ENCODE data around the gene TBC1D20. TPM values are rescaled to one million over a fixed set of nuclear protein-coding genes. Genes with fewer than 3 reads are reported as not detected.
"Not testable (repeated sequence)": the region's sequence is repeated elsewhere in the genome, so short reads cannot be mapped to it uniquely, and the experiment has no call there.

TBC1D20 gene
- total RNA-seq, 1 donor from 2014 or later: 40.6 TPM

DNA sequence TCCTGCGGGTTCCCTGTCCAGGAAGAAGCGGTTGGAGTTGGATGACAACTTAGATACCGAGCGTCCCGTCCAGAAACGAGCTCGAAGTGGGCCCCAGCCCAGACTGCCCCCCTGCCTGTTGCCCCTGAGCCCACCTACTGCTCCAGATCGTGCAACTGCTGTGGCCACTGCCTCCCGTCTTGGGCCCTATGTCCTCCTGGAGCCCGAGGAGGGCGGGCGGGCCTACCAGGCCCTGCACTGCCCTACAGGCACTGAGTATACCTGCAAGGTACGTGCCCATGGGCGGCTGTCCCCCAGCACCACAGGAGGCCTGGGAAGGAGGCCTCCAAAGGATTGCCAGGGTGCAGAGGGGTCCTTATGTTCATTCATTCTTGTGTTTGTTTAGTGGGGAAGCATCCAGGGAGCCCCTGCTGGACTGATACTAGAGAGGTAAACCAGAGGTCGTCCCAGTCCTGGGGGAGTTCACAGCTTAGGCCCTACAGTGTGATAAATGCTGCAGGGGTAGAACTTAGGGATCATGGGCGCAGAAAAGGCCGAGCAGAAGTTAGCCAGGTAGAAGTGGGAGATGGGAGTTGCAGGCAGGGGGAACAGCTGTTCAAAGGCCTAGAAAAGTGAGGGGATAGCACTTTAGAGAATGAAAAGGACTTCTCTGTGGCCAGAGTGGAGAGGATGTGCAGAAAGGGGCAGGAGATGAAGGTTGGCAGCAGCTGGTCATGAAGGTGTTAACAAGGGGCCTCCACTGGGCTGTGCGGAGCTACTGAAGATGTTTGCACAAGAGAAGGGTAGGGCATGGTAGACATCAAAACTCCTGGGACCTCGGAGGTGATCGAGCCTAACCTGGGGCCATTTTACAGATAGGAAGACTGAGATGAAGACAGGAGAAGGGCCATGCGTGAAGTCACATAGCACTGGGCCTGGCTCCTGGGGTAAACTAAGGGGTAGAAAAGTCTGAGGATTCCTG is 74.0 kb downstream of the TBC1D20 start:
- FAIRE-seq (no peak), DNase-seq (ENCODE audit: low read depth) (no peak)
- no peak overlapping the region for H2AFZ ChIP-seq (ENCODE audit: low read depth, low read length)
- no peaks in the 10 kb centered on the region for H3K36me3 ChIP-seq (ENCODE audit: insufficient read depth, low read length)
- peaks cover 6% of the 10 kb centered on the region for H4K20me1 ChIP-seq (ENCODE audit: insufficient read depth, low read length)
- Mint-ChIP-seq H3K27me3 (ENCODE audit: low read depth, unreplicated experiment) (no peaks in the 10 kb centered on the region), H3K9me3 (ENCODE audit: unreplicated experiment) (peaks cover 3% of the 10 kb centered on the region), H3K27ac (ENCODE audit: unreplicated experiment) (no peak overlapping the region), H3K36me3 (ENCODE audit: low read depth, unreplicated experiment) (peaks cover 37% of the 10 kb centered on the region), H3K4me3 (ENCODE audit: unreplicated experiment) (no peak overlapping the region), H3K4me1 (ENCODE audit: low read depth, unreplicated experiment) (peaks cover 6% of the 10 kb centered on the region)
- H3K79me2 ChIP-seq (ENCODE audit: insufficient read depth, low read length): no peaks in the 10 kb centered on the region
- TF ChIP-seq CTCF (IDR thresholded peaks at IDR 0.05; ENCODE audit: insufficient read depth, low read depth, low read length) (no peak), EZH2 (IDR thresholded peaks at IDR 0.05; ENCODE audit: insufficient read depth, low read length) (no peak)
- no peak overlapping the region for H3K4me3 ChIP-seq (ENCODE audit: insufficient read depth, low read depth, low read length)
- H3K4me1 ChIP-seq (ENCODE audit: insufficient read depth, low read length): no peaks in the 10 kb centered on the region
- no peak overlapping the region for H3K27ac ChIP-seq (ENCODE audit: low read depth, low read length)
- H3K9me3 ChIP-seq (ENCODE audit: insufficient read depth, low read depth, low read length): no peaks in the 10 kb centered on the region
- H3K4me2 ChIP-seq (ENCODE audit: low read length): no peak overlapping the region
- no peaks in the 10 kb centered on the region for H3K27me3 ChIP-seq (ENCODE audit: insufficient read depth, low read length)
- H3K9ac ChIP-seq (ENCODE audit: low read length): no peak overlapping the region

- no peaks in the 10 kb centered on the region for H3K27me3 ChIP-seq (ENCODE audit: insufficient read depth, low read length)
- H3K79me2 ChIP-seq (ENCODE audit: insufficient read depth, low read length): no peaks in the 10 kb centered on the region
- TF ChIP-seq EZH2 (IDR thresholded peaks at IDR 0.05; ENCODE audit: insufficient read depth, low read length) (no peak), CTCF (IDR thresholded peaks at IDR 0.05; ENCODE audit: insufficient read depth, low read depth, low read length) (no peak)
- Mint-ChIP-seq H3K27ac (ENCODE audit: unreplicated experiment) (no peak overlapping the region), H3K27me3 (ENCODE audit: low read depth, unreplicated experiment) (no peaks in the 10 kb centered on the region), H3K4me1 (ENCODE audit: low read depth, unreplicated experiment) (peaks cover 13% of the 10 kb centered on the region), H3K9me3 (ENCODE audit: unreplicated experiment) (peaks cover 3% of the 10 kb centered on the region), H3K4me3 (ENCODE audit: unreplicated experiment) (no peak overlapping the region), H3K36me3 (ENCODE audit: low read depth, unreplicated experiment) (peaks cover 37% of the 10 kb centered on the region)
- DNase-seq (ENCODE audit: low read depth): no peak
- H3K9me3 ChIP-seq (ENCODE audit: insufficient read depth, low read depth, low read length): no peaks in the 10 kb centered on the region
- no peak overlapping the region for H3K4me3 ChIP-seq (ENCODE audit: insufficient read depth, low read depth, low read length)
- FAIRE-seq: no peak
- no peaks in the 10 kb centered on the region for H3K4me1 ChIP-seq (ENCODE audit: insufficient read depth, low read length)
- no peak overlapping the region for H2AFZ ChIP-seq (ENCODE audit: low read depth, low read length)
- no peak overlapping the region for H3K27ac ChIP-seq (ENCODE audit: low read depth, low read length)
- H3K9ac ChIP-seq (ENCODE audit: low read length): no peak overlapping the region
- no peak overlapping the region for H3K4me2 ChIP-seq (ENCODE audit: low read length)
- no peaks in the 10 kb centered on the region for H3K36me3 ChIP-seq (ENCODE audit: insufficient read depth, low read length)
- peaks cover 9% of the 10 kb centered on the region for H4K20me1 ChIP-seq (ENCODE audit: insufficient read depth, low read length)
These were observed 74.8 kb downstream of the TBC1D20 start for GRCh38 chr20:387520-387919.

- Mint-ChIP-seq H3K36me3 (ENCODE audit: low read depth, unreplicated experiment) (peaks cover 33% of the 10 kb centered on the region), H3K4me1 (ENCODE audit: low read depth, unreplicated experiment) (peaks cover 14% of the 10 kb centered on the region)
- not testable (repeated sequence) for H3K27me3 Mint-ChIP-seq (ENCODE audit: low read depth, unreplicated experiment); H3K36me3 ChIP-seq (ENCODE audit: insufficient read depth, low read length); H3K4me3 Mint-ChIP-seq (ENCODE audit: unreplicated experiment); H3K27ac Mint-ChIP-seq (ENCODE audit: unreplicated experiment); DNase-seq (ENCODE audit: low read depth); H3K4me2 ChIP-seq (ENCODE audit: low read length); H3K27ac ChIP-seq (ENCODE audit: low read depth, low read length); H3K4me1 ChIP-seq (ENCODE audit: insufficient read depth, low read length); H3K4me3 ChIP-seq (ENCODE audit: insufficient read depth, low read depth, low read length); H3K79me2 ChIP-seq (ENCODE audit: insufficient read depth, low read length); H3K9me3 Mint-ChIP-seq (ENCODE audit: unreplicated experiment); H2AFZ ChIP-seq (ENCODE audit: low read depth, low read length); H3K9me3 ChIP-seq (ENCODE audit: insufficient read depth, low read depth, low read length); H3K27me3 ChIP-seq (ENCODE audit: insufficient read depth, low read length); FAIRE-seq; H3K9ac ChIP-seq (ENCODE audit: low read length)
- H4K20me1 ChIP-seq (ENCODE audit: insufficient read depth, low read length): peaks cover 15% of the 10 kb centered on the region
These were observed 75.7 kb downstream of the TBC1D20 start for GRCh38 chr20:386634-387033.

Other genes starting within 250 kb of the TBC1D20 start
- gene DEFB129, start 235.3 kb downstream of the TBC1D20 start, total RNA-seq: not detected in 2 replicates
- gene DEFB132, start 204.8 kb downstream of the TBC1D20 start, total RNA-seq: not detected in 2 replicates
- 10.1 and 10.7 TPM in 2 replicates for gene C20orf96, start 171.8 kb downstream of the TBC1D20 start, total RNA-seq
- gene ZCCHC3, start 165.0 kb downstream of the TBC1D20 start, total RNA-seq: 18.6 and 20.2 TPM in 2 replicates
- gene SOX12, start 137.0 kb downstream of the TBC1D20 start, total RNA-seq: 43.4 and 45.1 TPM in 2 replicates
- gene NRSN2, start 115.4 kb downstream of the TBC1D20 start, total RNA-seq: 57.8 and 64.0 TPM in 2 replicates
- 33.0 and 36.9 TPM in 2 replicates for gene TRIB3, start 81.8 kb downstream of the TBC1D20 start, total RNA-seq
- gene RBCK1, start 54.2 kb downstream of the TBC1D20 start, total RNA-seq: 124 and 138 TPM in 2 replicates
- 226 and 237 TPM in 2 replicates for gene CSNK2A1, start 81.3 kb upstream of the TBC1D20 start, total RNA-seq
- not detected in 2 replicates for gene TCF15, start 147.8 kb upstream of the TBC1D20 start, total RNA-seq
- gene SRXN1, start 190.7 kb upstream of the TBC1D20 start, total RNA-seq: 15.9 and 17.7 TPM in 2 replicates
- gene SCRT2, start 213.3 kb upstream of the TBC1D20 start, total RNA-seq: not detected in 2 replicates

Measured in astrocyte (in vitro differentiated cells and primary cell).